GM19023 (cell line): ENCODE results near the gene CDC42BPB.

ENCODE experiments used
- ATAC-seq: cut with Tn5 transposase; IDR thresholded peaks from one replicate; pipeline ENCODE4 v1.9.1; 2021; ENCODE audit warnings: mild to moderate bottlenecking, moderate library complexity; ENCODE audit not compliant: unreplicated experiment

Gene CDC42BPB

GRCh38 chr14:103057372-103058163 lies at the start of gene CDC42BPB:
Gene CDC42BPB, minus strand, starts transcription at chr14:103057549. Its CDS starts 376 bp downstream, at chr14:103057173.
- ATAC-seq: peak; percentile 78

GRCh38 chr14:103105580-103106150 lies 48.3 kb upstream of the CDC42BPB start:
- ATAC-seq: no peak

- ATAC-seq: peak; percentile 62
These were observed 47.5 kb upstream of the CDC42BPB start for GRCh38 chr14:103104654-103105452.

- no peak for ATAC-seq
These were observed 47.0 kb upstream of the CDC42BPB start for GRCh38 chr14:103104389-103104653.

- no peak for ATAC-seq
These were observed 46.4 kb upstream of the CDC42BPB start for GRCh38 chr14:103103461-103104388.

- ATAC-seq: no peak
These were observed 45.4 kb upstream of the CDC42BPB start for GRCh38 chr14:103102689-103103260.

GRCh38 chr14:103101963-103102688 lies 44.8 kb upstream of the CDC42BPB start:
- no peak for ATAC-seq

- no peak for ATAC-seq
These were observed 44.1 kb upstream of the CDC42BPB start for GRCh38 chr14:103101257-103101962.

- ATAC-seq: no peak
These were observed 43.2 kb upstream of the CDC42BPB start for GRCh38 chr14:103100281-103101121.

- ATAC-seq: no peak
These were observed 42.5 kb upstream of the CDC42BPB start for GRCh38 chr14:103099733-103100280.

- ATAC-seq: no peak
These were observed 41.9 kb upstream of the CDC42BPB start for GRCh38 chr14:103099081-103099732.

- ATAC-seq: no peak
These were observed 40.9 kb upstream of the CDC42BPB start for GRCh38 chr14:103097994-103098957.

GRCh38 chr14:103097244-103097993 lies 40.1 kb upstream of the CDC42BPB start:
- ATAC-seq: no peak

GRCh38 chr14:103096387-103096786 lies 39.0 kb upstream of the CDC42BPB start:
- no peak for ATAC-seq

- no peak for ATAC-seq
These were observed 37.9 kb upstream of the CDC42BPB start for GRCh38 chr14:103095210-103095778.
